Stimulated activated CD4-positive, alpha-beta T cell treated with anti-CD3 and anti-CD28 coated beads, Interleukin-12 subunit alpha, Interleukin-12 subunit beta, amount 100 ng/mL, for 48 hours (primary cell): ENCODE data around the gene BCAR1.
"Not testable (repeated sequence)": the region's sequence is repeated elsewhere in the genome, so short reads cannot be mapped to it uniquely, and the experiment has no call there.

Experiments used
- DNase-seq, 3 donors: peaks; one replicate each; pipeline ENCODE4 v3.0.0-alpha.2; 2020; ENCODE audit warnings: low read depth in 2 of 3, low spot score in 1 of 3

The BCAR1 gene

DNA sequence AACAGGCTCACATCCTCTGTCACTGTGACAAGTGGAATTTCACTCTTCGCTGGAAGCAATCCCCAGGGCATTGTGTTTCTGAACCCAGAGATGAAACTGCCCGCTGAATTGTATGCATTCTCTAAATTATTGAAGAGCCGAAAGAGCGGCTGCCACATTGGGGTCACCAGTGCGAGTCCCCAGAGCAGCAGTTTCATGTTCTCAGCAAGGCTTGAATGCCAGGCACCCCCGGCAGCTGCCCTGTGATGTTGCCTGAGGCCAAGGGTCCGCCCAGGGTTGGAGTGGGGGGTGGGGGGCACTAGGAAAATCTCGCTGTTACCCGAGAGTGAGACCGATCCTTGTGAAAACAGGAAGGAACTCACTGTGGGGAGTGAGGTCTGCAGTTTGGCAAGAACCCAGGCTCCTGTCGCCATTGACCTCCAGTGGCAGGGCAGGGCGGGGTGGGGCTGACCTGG, 20.7 kb upstream of the BCAR1 start:
- no peak for DNase-seq

DNA sequence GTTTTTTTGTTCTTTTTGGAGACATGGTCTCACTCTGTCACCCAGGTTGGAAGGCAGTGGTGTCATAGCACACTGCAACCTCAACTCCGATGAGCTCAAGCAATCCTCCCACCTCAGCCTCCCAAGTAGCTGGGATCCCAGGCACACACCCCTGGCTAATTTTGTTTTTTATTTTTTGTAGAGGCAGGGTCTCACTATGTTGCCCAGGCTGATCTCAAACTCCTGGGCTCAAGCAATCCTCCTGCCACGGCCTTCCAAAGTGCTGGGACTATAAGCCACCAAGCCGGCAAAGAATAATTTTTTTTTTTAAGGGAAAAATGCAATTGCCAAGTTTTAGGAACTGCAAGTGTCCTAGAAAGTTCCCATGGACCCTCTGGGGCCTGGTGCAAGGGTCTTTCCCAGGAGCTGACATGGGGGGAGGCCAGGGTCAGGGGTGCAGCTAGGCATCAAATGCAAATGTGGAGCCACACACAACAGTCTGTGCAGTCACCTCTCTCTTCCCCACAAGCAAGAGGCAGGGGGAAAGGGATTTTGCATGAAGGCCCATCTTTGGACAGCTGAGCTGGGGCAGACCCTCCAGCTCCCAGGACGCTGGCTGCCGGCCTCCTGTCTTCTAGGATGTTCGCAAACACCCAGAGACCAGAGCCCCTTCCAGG, 20.1 kb upstream of the BCAR1 start:
- DNase-seq, result no peak

DNA sequence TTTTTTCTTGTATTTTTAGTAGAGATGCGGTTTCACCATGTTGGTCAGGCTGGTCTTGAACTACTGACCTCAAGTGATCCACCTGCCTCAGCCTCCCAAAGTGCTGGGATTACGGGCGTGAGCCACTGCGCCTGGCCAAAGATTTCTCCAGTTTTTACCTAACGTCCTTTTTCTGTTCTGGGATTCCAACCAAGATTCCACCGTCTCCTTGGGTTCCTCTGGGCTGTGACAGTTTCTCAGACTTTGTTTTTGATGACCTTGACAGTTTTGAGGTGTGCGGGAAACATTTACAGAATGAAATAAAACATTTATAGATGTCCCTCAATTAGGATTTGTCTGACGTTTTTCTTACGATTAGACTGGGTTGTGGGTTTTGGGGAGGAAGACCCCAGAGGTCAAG, 17.9 kb upstream of the BCAR1 start:
- DNase-seq, result not testable (repeated sequence)

DNA sequence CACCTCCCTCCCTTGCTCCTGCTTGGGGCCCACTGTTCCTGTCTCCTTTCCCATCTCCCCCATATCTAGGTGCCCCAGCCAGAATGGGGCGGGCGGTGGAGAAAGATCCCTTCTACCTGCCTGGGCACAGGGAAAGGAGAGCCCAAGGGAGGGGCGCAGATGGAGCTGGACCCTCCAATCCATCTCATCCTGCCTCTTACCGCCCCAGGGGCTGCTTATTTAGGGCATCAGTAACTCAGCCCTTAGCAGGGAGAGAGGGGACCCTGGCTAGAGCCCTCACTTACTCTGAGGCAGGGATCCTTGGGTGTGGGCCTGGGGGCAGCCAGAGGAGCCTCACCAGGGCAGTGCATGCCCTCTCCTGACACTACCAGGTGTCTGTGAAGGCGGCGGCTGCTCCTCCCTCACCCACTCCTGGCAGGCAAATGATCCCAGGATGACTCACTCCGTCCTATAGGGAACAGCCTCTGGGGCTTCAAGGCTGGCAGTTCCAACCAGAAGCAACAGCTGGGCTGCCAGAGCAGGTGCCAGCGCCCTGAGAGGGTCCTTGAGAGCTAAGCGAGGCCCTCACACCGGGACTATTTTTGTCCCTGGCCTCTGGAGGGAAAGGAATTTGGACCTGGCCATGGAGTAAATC, 16.3 kb upstream of the BCAR1 start:
- DNase-seq, result no peak

DNA sequence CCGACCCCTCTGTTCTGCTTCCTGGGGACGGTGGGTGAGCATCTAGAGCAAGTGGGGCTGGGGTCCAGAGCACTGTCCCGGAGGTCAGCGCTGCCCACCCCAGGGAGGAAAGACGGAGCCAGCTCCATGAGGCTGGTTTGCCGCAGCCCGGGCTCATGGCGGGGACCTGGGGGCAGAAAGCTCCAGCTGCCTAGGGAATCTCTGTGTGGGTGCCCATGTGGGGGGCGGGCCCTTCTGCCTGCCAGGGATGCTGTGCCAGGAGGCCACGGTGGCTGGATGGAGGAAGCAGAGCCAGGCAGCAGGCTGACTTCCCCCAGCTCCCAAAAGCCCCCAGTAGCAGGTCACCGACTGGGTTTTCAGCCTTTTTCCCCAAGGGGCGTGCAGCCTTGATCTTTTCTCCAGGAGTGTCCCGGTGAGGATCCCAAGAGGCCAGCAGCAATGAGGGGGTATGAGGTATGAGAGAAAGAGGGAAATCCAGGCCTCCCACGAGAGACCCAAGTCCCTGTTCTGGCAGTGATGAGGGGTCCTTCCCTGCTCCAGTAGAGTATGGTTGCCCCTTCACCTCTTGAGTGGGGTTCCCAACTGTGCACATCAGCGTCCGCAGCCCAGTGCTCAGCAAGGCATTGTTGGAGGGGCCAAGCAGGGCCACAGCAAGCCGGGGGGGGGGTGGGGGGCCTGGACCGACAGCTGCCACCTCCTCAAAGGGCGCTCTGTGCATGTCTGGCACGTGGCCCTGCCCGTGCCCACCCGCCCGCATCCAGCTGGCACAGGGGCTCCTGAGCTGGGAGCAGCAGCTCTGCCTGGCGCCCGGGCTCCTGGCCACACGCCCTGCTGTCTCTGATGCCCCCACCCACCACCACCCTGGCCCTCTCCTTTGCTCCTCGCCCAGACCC, 15.6 kb upstream of the BCAR1 start:
- no peak for DNase-seq

DNA sequence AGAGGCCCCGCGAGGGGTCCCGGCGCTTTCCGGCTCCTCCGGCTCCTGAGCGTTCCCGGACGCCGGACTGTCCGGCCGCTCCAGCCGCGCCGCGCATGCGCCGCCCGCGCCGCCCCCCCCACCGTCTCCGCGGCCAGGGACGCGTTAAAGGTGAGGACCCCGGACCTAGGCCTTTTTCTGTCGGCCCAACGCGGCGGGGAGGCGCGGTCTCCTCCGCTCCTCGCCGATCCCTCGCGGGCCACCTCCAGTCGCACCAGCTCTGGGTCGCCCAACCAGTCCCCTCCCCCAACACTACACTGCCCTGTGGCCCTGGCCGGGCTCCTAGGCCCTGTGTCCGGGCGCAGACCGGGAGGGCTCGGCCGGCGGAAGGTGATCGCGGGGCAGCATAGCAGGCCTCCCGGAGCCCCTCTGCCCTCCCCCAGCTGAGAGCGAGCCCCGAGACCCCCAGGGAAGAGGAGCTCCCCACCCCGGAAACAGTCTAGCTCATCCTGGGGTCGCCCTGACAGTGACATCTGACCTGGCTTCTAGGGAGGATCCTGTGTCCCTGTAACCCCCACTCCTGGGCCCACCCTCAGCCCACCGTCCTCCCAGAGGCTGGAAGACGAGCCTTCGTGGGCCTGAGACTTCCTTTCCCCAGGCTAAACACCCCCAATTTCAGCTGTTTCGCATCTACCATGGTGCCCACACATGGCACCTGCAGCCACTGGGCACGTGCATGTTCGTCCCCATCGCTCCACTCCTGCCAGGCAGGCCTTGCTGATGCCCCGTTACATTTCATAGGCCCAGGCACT, 14.7 kb upstream of the BCAR1 start:
- no peak for DNase-seq

DNA sequence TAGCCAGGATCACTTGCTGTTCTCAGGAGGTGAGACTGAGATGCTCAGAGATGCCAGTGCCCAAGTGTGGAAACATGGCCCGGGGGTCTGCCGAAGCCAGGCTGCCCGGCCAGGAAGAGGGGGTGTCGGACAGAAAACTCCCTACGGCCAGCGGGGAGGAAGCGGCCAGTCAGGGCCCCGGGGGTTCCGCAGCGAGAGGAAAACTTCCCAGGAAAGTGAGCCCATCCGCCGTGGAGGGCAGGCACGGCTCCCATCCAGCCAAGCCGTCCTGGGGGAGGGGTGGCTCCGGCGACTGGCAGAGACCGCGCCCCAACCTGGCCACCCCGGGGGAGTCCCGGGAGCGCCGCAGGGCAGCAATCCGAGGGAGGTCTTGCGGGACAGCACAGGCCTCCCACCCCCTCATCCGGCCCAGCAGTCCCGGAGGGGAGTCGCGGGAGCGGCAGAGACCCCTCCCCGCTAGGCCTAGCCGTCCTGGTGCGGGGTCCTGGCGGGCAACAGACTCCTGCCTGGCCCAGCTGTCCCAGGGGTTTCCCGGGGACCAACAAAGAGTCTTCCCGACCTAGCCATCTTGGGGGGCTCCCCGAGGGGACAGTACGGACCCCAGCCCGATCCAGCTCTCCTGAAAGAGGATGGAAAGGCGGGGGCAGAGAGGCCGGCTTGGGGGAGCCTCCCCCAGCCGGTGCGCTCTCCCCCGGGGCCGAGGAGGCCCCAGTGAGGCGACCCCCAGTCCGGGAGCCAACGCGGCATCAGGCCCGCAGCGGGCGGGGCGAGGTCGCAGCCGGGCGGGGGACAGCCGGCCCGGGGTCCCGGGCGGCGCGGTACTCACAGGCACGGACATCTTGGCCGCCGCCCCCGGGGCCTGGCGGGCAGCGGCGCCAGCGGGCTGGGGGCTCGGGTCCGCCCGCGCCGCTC, 13.8 kb upstream of the BCAR1 start:
- no peak for DNase-seq

DNA sequence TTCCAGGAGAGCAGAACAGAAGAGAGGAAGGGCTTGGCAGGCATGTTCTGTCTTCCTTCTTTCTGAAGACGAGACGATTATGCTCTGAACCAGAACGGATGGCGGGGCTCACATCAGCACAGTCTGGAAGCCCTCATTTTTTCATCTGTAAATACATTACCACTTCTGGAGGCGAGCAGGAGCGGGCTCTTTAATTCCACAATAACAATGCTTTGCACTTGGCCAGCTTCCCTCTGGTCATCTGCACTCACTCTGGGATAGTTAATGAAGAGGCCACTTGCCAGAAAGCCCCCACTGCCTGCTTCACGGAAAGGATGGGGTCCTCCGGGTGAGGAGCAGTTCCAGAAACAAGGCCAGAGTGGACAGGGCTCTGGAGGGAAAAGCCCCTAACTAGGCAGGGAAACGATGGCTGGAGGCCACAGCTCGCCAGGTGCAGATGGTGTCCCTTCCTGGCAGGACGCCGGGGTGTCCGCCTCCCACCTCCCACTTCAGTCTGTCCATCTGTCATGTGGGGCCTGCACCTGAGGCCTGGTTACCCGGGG, 13.1 kb upstream of the BCAR1 start:
- DNase-seq, result no peak

DNA sequence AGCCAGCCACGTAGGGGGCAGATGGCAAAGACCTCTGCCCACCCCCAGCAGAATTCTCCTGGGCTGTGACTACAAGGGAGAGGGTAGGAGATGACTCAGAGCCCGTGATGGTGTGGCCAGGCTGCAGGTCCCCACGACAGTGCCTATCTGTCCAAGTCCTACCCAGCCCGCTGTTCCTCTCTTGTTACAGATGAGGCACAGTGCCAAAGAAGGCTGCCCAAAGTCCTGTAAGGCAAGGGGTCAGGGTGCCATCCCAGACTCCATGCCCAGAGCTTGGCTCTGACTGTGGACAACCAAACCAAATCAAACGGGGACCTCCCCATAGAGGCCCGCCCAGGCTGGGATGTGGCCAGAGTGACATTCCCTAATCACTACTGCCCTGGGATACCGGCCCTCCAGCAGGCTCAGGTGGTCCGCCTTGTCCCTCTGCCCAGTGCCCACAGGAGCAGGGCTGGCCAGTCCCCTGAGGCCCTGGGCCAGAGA, 12.6 kb upstream of the BCAR1 start:
- no peak for DNase-seq

DNA sequence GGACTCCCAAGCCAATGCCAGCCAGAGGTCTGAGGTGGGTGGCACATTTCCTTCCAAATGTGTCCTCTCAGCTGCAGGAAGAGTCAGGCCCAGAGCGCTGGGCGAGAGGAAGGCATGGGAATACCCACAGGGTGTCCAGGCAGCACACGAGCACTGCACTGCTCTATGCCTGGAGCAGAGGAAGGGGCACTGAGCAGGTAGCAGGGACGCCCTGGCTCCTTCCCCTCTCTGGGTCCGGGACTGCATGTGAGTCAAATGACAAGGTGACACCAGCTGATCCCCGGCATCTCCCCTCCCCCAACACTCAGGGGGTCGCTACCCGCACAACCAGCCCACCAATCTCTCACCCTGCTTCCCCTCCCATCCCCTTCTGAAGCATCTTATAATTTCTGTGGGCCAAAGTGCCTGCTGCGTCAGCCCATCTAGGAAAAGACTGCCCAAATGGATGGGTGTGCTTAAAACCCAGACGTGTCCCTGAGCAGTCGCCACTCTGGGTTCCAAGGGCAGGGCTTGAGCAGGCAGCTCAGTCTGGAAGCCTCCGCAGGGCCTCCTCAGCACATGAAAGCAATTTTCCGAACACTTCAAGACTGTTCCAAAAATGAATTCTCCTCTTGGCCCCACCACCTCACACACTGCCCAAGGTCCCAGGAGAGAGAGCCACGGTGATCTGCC, 12.0 kb upstream of the BCAR1 start:
- no peak for DNase-seq

DNA sequence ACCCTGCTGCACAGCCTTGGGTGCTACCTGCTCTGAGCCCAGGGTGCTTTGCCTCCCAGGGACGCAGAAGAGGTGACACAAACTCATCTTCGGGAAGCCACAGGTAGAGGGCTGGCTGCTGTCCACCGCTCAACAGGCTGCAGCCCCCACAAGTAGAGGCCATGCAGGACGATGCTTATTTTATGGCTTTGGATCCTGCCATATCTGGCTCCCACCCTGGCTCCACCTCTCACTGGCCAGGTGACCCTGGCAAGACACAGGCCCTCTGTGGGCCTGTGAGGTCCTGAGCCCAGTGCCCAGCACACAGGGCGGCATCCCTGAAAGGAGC, 11.3 kb upstream of the BCAR1 start:
- DNase-seq, result no peak

DNA sequence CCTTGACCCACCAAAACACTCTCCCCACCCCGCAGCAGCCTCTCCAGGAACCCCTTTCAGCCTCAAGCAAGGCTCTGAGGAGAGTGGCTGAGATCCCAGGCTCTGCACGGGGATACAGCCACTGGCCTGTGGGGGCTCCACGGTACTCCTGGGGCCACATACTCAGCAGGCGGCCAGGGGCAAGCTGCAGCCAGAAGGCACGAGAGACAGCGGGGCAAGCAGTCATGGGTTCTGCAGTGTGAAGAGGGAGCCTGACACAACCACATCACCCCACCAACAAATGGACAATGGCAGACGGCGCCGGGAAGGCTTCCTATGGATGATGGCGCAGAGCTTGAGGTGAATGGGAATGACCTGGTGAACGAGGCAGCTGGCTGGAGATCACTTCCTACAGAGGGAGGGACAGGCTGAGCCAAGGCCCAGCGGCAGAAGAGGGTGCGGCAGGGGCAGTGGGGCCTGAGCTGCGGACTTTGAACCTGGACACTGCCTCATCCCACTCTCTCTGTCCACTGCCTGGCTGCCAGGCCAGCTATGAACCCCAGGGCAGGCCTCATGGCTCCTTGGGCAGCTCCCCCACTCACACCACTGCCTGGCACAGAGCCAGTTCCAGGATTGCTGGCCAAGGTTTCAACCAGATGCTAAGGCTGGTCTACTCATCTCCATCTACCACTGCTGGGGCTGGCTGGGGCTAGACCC, 10.8 kb upstream of the BCAR1 start:
- no peak for DNase-seq

DNA sequence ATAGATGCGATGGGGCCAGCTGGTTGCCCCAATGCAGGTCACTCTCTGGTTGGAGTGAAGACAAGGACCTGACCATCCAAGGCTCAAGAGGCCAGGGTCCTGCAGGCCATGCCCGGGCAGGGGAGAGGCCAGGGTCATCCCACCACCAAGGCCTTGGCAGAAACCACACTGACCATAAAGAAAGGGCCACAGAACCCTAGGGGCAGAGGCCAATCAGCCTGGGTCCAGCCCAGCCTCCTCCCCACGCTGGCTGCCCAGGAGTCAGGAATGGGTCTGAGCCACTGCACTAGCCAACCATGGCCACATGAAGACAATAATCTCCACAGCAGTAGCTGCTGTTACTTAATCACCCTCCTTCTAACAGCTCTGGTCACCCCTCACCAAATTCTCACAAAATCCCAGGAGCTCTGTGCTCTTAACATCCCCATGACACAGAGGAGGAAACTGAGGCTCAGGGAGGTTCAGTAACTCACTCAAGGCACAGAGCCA, 10.2 kb upstream of the BCAR1 start:
- DNase-seq, result no peak

DNA sequence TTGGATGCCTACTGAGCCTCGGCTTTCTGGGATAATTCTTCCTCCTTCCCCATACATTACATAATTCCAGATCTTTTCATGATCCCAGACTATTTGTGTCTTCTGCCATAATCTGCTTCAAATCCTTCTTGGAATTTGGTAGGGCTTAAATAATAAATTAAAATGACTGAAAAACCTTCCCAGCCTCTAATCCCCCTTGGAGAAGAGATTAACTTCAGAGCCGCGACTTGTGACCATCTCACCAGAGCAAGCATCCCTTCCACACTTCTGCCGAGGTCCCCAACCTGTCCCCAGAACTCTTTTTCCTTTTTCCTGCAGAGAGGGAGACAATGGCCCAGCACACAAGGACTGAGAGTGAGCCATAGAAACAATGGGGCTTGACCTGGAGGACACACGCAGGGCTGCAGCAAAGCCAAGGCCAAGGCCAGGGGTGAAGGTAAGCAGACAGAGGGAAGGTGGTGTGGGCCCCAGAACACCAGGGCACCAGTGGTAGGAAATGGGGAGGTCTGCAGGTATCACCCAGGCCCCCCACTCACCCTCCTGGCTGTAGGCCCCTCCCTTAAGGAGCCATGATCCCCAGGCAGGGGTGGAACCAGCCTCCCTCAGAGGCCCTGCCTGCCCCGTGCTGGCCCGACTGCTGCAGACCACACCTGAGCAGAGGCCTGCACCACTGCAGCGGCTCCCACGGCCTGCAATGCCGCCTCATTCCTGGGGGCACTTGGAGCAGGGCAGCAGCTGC, 9.6 kb upstream of the BCAR1 start:
- DNase-seq, result no peak

DNA sequence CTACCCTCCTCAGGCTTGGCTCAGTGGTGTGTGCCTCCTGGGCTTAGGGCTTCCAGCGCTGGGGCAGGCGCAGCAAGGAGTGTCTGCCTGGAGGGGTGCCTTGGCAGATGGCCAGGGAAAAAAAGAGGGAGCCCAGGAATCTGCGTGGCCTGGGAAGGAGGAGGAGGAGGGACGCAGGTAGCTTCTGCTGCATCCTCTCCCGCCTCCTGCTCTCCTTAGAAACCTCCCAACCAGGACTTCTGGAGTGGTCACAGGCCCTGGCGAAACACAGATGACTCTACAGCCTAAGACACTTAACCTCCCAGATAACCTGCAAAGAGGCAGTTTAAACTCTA, 7.3 kb upstream of the BCAR1 start:
- no peak for DNase-seq

DNA sequence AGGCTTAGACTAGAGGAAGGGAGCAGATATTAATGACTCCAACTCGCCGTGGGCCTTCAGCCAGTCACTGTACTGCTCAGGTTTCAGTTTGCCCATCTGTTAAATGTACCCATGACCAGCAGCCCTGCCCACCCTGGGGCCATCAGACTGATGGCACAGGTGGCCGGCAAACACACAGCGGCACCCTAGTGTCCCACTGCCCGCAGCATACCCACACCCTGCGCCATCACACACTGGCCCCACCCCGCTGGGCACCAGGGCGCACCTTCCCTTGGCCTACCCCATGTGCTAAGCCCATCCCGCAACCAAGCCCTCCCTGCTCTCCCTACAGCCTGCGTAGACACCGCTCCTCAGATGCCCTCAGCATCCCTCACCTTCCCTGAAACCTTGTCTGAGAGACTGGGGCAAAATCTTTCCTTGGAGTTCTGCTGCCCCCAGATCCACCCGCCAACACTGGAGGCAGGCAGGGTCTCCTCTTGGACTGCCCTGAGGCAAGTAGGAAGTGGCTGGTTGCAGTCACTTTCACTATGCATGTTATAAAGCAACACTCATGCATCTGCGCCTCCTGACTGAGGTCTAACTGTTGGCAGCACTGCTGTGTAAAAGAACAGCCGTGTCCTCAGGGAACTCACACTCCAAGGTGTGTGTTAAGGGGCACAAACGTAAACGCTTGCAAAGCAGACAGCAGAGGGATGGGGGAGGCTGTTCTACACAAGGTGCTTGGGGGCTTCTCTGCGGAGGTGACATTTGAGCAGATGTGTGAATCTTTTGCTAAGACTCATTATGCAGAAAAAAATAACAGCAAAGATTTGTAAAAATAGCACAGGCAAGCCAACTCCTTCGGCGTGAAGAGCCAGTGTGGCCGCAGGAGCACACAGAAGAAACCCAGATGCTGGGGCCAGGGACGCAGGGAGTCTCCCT, 6.7 kb upstream of the BCAR1 start:
- DNase-seq, result no peak

DNA sequence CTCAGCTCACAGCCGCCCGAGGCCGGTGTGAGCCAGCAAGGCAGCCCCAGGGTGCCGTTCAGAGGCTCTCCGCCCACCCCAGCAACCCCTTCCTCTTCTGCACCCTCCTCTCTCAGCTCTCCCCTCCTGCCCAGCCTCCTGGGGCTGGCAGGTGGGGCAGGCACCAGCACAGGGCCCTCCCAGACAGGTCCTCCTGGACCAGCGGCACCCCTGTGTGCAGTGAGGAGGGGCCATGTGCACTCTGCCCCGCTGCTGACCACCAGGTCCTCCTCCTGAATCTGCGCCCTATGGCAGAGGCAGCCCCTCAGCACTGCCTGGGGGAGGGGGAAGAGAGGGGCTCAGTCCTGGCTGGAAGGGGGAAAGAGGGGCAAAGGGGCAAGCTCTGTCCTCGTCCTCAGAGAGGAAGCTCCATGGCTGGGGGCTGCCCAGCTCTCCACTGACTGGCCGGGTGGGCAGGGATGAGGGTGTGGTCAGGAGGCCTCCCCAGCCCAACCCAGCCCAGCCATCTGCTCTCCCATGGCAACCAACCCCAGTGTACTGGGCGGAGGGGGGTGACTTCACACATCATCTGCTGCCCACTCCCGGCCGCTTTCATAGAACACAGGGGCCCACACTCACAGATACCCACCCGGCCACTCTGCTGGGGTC, 5.4 kb upstream of the BCAR1 start:
- DNase-seq, result no peak
